BLaER1 treated with 17β-estradiol and CSF1 and Interleukin-3, amounts not matched to agents 10 nM and 100 nM (cell line): ENCODE results near the gene SLC6A7.
A peak's percentile ranks its signal among the peaks of the same experiment; 100 is the strongest.

Source experiments
- H3K27ac ChIP-seq, 11 experiments: shearing (Covaris generic); formaldehyde crosslinking; 2 replicates each; pipeline ENCODE4 v1.8.1; 2022
- H3K27me3 ChIP-seq, 11 experiments: shearing (Covaris generic); formaldehyde crosslinking; 2 replicates each; pipeline ENCODE4 v1.8.1; 2022
- H3K36me3 ChIP-seq, 11 experiments: shearing (Covaris generic); formaldehyde crosslinking; 2 replicates each; pipeline ENCODE4 v1.8.1; 2022
- H3K4me1 ChIP-seq, 10 experiments: shearing (Covaris generic); formaldehyde crosslinking; 2 replicates each; pipeline ENCODE4 v1.8.1; 2022
- H3K4me2 ChIP-seq, 11 experiments: shearing (Covaris generic); formaldehyde crosslinking; 2 replicates each; pipeline ENCODE4 v1.8.1; 2022
- H3K4me3 ChIP-seq, 10 experiments: shearing (Covaris generic); formaldehyde crosslinking; 2 replicates each; pipeline ENCODE4 v1.8.1; 2022
- H3K9ac ChIP-seq, 11 experiments: shearing (Covaris generic); formaldehyde crosslinking; 2 replicates each; pipeline ENCODE4 v1.8.1; 2022
- H3K9me3 ChIP-seq, 11 experiments: shearing (Covaris generic); formaldehyde crosslinking; replicated peaks in 1 of 11; 2 replicates each; pipeline ENCODE4 v1.8.1; 2022
- H4K20me1 ChIP-seq, 11 experiments: shearing (Covaris generic); formaldehyde crosslinking; 2 replicates each; pipeline ENCODE4 v1.8.1; 2022
- Cebpa-rat ChIP-seq, 11 experiments: shearing (Covaris generic); IDR thresholded peaks; 2 replicates each; pipeline ENCODE4 v1.8.1; 2022

The SLC6A7 gene

GRCh38 chr5:150181766-150182545 lies 7.9 kb upstream of the SLC6A7 start:
- Histone ChIP-seq H3K4me1 (peaks cover 15 to 34% (median 27%) of the 10 kb centered on the region in 10 experiments), H3K9ac (no peak overlapping the region), H3K27ac (no peak overlapping the region), H4K20me1 (no peaks in the 10 kb centered on the region), H3K36me3 (no peaks in the 10 kb centered on the region), H3K4me2 (no peak overlapping the region), H3K4me3 (no peak overlapping the region), H3K9me3 (no peaks in the 10 kb centered on the region), H3K27me3 (peaks cover 0 to 7% (median 0%) of the 10 kb centered on the region in 11 experiments; a peak in 4 of 22 replicates)
- TF ChIP-seq Cebpa-rat (IDR thresholded peaks at IDR 0.05), result no peak

- Histone ChIP-seq H3K4me2 (no peak overlapping the region), H3K27ac (no peak overlapping the region), H3K4me3 (no peak overlapping the region), H3K27me3 (peaks cover 2 to 14% (median 4%) of the 10 kb centered on the region in 11 experiments; a peak in 20 of 22 replicates), H3K9me3 (no peaks in the 10 kb centered on the region), H3K9ac (no peak overlapping the region), H3K4me1 (peaks cover 14 to 34% (median 26%) of the 10 kb centered on the region in 10 experiments), H4K20me1 (no peaks in the 10 kb centered on the region), H3K36me3 (no peaks in the 10 kb centered on the region)
- no peak for TF ChIP-seq Cebpa-rat (IDR thresholded peaks at IDR 0.05)
Observed at GRCh38 chr5:150182774-150183173, 7.1 kb upstream of the SLC6A7 start.

- no peak overlapping the region for H3K27ac ChIP-seq
- no peak overlapping the region for H3K9ac ChIP-seq
- H3K36me3 ChIP-seq, result no peaks in the 10 kb centered on the region
- no peaks in the 10 kb centered on the region for H4K20me1 ChIP-seq
- H3K4me3 ChIP-seq, result no peak overlapping the region
- peak overlapping the region in 1 of 11 experiments; percentile 16; a peak in 1 of 22 replicates for H3K4me2 ChIP-seq
- H3K27me3 ChIP-seq, result peaks cover 9 to 20% (median 11%) of the 10 kb centered on the region in 11 experiments
- H3K9me3 ChIP-seq, result no peaks in the 10 kb centered on the region
- no peak for TF ChIP-seq Cebpa-rat (IDR thresholded peaks at IDR 0.05)
- peaks cover 14 to 34% (median 26%) of the 10 kb centered on the region in 10 experiments for H3K4me1 ChIP-seq
Observed at GRCh38 chr5:150183436-150183835, 6.4 kb upstream of the SLC6A7 start.

- H3K36me3 ChIP-seq, result no peaks in the 10 kb centered on the region
- H4K20me1 ChIP-seq, result no peaks in the 10 kb centered on the region
- no peak for TF ChIP-seq Cebpa-rat (IDR thresholded peaks at IDR 0.05)
- no peak overlapping the region for H3K4me3 ChIP-seq
- no peak overlapping the region for H3K27ac ChIP-seq
- H3K27me3 ChIP-seq, result peaks cover 15 to 26% (median 17%) of the 10 kb centered on the region in 11 experiments
- no peaks in the 10 kb centered on the region for H3K9me3 ChIP-seq
- peak overlapping the region in 2 of 11 experiments; percentile 4 to 16; a peak in 1 of 22 replicates for H3K4me2 ChIP-seq
- H3K4me1 ChIP-seq, result peaks cover 14 to 34% (median 26%) of the 10 kb centered on the region in 10 experiments
- no peak overlapping the region for H3K9ac ChIP-seq
Observed at GRCh38 chr5:150184006-150184405, 5.9 kb upstream of the SLC6A7 start.

GRCh38 chr5:150184990-150185912 lies 4.6 kb upstream of the SLC6A7 start:
- Histone ChIP-seq H3K36me3 (no peaks in the 10 kb centered on the region), H3K4me3 (no peak overlapping the region), H3K27ac (no peak overlapping the region), H4K20me1 (peaks cover 0 to 8% (median 0%) of the 10 kb centered on the region in 11 experiments; a peak in 4 of 22 replicates), H3K9ac (0 out of 22 replicates have a peak overlapping the region, but pooled peaks of 1 of the 11 experiments have one; percentile 20), H3K4me1 (peaks cover 20 to 39% (median 31%) of the 10 kb centered on the region in 10 experiments), H3K4me2 (peak overlapping the region; percentile 24 to 61 (median 33); a peak in 19 of 22 replicates), H3K27me3 (peaks cover 27 to 38% (median 29%) of the 10 kb centered on the region in 11 experiments), H3K9me3 (no peaks in the 10 kb centered on the region)
- TF ChIP-seq Cebpa-rat (IDR thresholded peaks at IDR 0.05), result no peak

GRCh38 chr5:150186137-150186536 lies 3.7 kb upstream of the SLC6A7 start:
- Histone ChIP-seq H3K27ac (no peak overlapping the region), H3K4me1 (peaks cover 16 to 32% (median 25%) of the 10 kb centered on the region in 10 experiments), H3K4me3 (no peak overlapping the region), H4K20me1 (peaks cover 0 to 15% (median 0%) of the 10 kb centered on the region in 11 experiments; a peak in 5 of 22 replicates), H3K9ac (no peak overlapping the region), H3K27me3 (peaks cover 36 to 47% (median 38%) of the 10 kb centered on the region in 11 experiments), H3K36me3 (no peaks in the 10 kb centered on the region), H3K4me2 (peak overlapping the region in 5 of 11 experiments; percentile 17 to 61 (median 28); a peak in 6 of 22 replicates), H3K9me3 (no peaks in the 10 kb centered on the region)
- no peak for TF ChIP-seq Cebpa-rat (IDR thresholded peaks at IDR 0.05)

- peaks cover 0 to 15% (median 0%) of the 10 kb centered on the region in 11 experiments; a peak in 5 of 22 replicates for H4K20me1 ChIP-seq
- peaks cover 44 to 55% (median 46%) of the 10 kb centered on the region in 11 experiments for H3K27me3 ChIP-seq
- H3K4me1 ChIP-seq, result peaks cover 16 to 32% (median 25%) of the 10 kb centered on the region in 10 experiments
- no peak overlapping the region for H3K27ac ChIP-seq
- TF ChIP-seq Cebpa-rat (IDR thresholded peaks at IDR 0.05), result no peak
- no peak overlapping the region for H3K4me2 ChIP-seq
- no peak overlapping the region for H3K4me3 ChIP-seq
- H3K9me3 ChIP-seq, result no peaks in the 10 kb centered on the region
- H3K36me3 ChIP-seq, result no peaks in the 10 kb centered on the region
- H3K9ac ChIP-seq, result no peak overlapping the region
Observed at GRCh38 chr5:150186897-150187296, 3.0 kb upstream of the SLC6A7 start.

GRCh38 chr5:150188146-150188842 lies 1.6 kb upstream of the SLC6A7 start:
- Histone ChIP-seq H3K4me3 (no peak overlapping the region), H3K36me3 (no peaks in the 10 kb centered on the region), H3K4me2 (no peak overlapping the region), H3K4me1 (peaks cover 16 to 32% (median 25%) of the 10 kb centered on the region in 10 experiments), H3K9me3 (no peaks in the 10 kb centered on the region), H3K27me3 (peaks cover 54 to 68% (median 60%) of the 10 kb centered on the region in 11 experiments), H4K20me1 (peaks cover 0 to 15% (median 0%) of the 10 kb centered on the region in 11 experiments; a peak in 5 of 22 replicates), H3K9ac (no peak overlapping the region), H3K27ac (no peak overlapping the region)
- TF ChIP-seq Cebpa-rat (IDR thresholded peaks at IDR 0.05), result no peak
